ENCODE results near the gene PLEKHA7. TPM values are rescaled to one million over a fixed set of nuclear protein-coding genes. Genes with fewer than 3 reads are reported as not detected.

The PLEKHA7 gene
- total RNA-seq, 1 experiment from 2014 or later: 43.1 TPM

DNA sequence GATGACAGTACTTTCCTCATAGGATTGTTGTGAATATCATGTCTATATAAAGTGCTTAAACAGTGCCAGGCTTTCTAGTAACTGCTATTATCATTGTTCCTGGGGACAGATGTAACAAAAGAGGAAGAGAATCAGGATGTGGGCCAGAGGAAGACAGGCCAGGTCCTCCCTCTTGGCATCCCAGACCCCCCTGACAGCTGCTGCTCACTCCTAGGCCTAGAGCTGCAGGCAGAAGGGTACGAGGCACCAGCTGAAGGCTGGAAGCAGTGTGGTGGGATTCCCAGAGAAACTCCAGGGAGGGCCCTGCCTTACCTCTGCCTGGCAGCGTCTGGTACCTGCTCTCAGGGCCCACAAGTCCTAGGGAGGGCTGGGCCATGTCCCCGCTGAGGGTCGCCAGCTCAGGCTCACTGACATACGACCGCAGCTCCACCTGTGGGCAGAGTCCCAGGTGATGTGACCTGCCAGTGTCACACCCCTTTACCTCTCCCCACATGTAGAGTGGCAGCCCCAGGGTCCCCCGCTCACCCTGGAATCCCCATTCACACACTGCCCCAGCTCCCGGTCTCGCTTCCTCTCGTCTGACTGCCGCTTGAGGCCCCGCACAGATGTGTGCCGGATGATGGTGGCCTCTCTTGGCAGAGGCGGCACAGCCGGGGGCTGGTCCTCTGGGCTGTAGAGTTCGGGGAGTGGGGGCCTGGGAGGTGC lies 223.6 kb downstream of the PLEKHA7 start:
- no peak for DNase-seq (ENCODE audit: low read depth)

DNA sequence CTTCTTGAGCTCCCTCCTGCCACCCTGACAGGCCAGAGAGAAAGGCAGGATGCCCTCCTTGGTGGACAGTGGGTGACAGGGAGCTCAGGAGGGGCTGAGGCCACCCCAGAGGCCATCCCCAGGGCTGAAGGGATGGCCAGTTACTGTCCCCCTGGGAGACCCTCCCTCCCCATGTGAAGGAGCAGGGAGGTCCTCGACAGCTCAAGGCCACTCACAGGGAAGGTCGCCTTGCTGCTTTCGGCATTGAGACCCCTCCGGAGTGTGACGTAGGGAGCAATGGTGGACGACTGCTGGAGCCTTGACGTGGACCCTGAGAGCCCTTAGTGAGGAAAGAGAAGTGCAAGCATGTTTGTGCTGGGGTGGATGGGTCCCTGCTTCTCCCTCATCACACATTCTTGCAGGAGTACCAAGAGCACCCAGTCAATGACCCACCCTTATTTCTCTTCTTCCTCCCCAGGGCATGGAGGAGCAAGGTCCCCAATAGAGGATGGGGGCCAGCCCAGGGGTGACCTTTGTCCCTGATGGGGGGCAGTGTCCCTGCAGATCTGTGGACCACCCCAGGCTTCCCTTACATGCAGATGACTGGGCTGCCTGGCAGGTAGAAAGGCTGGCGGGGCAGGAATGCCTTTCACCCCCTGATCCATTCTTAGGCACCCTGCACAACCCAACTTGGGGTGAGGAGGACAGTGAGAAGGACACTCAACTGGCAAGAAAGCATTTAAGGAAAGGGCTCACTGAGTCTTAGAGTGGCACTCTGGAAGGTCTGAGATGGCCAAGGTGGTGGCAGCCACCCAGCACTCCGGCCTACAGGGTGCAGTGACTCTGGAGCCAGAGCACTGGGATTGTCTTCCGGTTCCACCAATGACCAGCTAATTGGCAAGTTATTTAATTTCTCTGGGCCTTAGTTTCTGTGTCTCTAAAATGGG lies 224.4 kb downstream of the PLEKHA7 start:
- no peak for DNase-seq (ENCODE audit: low read depth)

DNA sequence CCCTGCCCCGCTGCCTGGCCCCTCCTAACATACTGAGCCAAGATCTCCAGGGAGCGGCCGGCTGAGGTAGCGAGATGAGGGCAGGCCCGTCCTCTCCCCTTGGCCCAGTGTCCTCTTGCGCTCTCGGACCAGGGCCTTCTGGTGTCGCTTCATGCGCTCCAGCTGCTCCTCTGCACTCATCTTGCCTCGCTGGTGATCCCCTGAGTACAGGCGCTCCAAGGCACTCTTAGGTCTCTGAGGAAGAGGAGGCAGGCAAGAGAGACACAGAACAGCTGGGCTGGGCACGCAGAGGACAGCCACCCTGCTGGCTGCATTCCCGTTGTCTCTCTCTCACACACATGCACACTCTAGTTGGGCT lies 225.2 kb downstream of the PLEKHA7 start:
- DNase-seq (ENCODE audit: low read depth): no peak

DNA sequence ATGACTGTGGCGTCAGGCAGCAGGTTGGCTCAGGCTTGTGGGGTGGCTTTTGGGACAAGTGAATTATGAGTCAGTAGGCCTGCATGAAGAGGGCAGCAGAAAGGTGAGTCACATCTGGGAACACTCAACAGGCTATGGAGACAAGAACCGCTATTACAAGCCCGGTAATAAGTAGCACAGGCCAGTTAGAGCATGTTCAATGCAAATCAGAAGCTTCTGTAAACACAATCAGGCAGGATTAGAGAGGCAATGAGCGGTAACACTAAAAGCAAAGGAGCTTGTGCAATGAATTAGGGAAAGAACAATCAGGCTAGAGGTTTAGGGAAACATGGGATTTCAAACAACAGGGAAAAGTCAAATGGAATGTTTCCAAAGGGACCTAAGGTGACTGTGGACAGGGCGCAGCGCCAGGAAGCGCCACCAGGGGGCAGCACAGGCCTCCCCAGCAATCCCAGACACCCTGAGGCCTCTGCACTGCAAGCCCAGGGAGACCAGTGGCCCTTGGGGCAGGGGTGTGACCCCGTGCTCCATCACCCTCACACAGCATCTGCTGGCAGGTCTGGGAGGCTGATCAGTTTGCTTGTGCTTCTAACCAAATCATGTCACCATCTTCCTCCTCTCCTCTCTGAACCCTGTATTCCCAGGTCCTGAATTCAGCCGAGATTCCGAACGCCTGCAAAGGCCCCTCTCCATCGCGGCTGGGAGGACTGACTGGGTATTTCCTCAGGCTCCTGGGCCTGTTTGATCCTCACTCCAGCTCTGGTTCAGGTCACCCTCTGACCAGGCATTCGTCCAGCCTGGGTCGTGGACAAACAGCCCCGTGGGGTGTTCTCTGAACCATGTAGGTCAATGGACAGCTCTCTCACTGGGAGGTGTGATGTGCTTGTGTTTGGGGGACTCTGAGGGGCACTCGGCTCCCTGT lies 225.8 kb downstream of the PLEKHA7 start:
- peak; percentile 93 for DNase-seq (ENCODE audit: low read depth)

DNA sequence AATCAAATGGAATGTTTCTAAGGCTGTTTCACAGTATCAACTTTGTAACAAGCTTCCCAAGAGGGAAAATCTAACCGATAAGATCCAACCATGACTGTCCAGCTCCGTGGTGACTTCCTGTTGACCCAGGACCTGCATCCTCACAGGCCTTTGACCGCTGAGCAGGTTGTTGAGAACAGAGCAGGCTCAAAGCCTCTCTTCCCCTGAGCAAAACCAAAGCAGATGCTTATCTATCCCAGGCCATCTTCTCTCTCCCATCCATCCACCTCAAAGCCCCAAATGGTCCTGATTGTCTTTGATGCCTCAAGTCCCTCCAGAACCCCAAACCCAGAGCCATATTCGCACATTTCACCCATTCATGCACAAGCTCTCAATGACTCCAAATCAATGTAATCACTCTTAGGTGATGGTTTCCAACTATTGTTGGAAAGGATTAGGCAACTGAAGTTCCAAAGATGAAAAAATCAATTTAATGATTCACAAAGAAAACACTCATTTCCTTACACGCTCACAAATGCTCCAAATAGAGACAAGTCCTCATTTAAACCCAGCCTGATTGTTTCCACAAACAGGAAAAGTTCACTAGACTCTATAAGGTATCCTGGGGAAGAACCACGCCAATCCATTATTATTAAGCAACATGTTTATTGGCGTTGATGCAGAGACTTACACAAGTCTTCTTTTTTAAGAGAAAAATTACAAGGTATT lies 227.0 kb downstream of the PLEKHA7 start:
- DNase-seq (ENCODE audit: low read depth): peak; percentile 24

DNA sequence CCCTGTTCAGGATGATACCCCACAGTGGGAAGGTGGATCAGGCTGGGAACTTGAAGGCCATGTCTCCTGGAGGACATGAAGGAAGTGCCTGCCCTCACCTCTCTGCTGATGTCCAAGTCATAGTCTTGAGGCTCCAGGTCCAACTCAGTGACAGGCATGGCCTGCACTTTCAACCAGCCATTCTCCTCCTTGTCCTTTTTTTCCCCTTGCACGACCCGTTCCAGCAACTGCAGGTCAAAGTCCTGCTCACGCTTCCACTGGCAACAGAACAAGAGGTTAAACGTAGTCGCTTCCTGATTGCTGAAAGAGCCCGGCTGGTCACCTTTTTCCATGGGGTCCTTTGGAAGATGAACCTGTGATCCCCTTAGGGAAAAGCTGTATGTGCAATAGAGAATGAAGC lies 228.1 kb downstream of the PLEKHA7 start:
- DNase-seq (ENCODE audit: low read depth): no peak

DNA sequence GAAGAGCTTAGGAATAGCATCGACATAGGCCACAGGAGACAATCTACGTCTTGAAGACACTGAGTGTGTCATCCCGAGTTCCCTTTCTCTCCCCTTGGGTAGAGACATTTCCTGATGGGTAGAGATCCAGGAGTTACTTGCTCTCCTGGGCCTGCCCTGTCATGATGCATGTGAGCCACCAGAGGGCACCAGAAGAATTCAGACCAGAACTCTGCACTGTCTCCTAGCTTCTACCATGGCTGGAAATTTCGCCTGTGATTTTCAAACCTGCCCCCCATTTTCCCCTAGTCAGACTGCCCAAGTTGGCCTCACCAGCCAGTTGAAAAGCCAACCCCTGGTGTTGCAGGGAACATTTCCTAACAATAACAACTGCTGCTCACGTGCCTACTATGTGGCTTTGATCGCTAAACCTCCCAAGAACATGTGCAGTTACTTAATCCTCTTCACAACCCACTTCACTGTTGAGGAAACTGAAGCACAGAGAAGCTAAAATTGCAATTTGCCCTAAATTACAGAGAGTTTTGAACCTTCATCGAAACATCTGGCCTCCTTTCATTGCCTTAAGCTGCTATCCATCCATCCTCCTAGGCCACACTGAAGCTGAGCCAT lies 228.6 kb downstream of the PLEKHA7 start:
- DNase-seq (ENCODE audit: low read depth): peak; percentile 69

DNA sequence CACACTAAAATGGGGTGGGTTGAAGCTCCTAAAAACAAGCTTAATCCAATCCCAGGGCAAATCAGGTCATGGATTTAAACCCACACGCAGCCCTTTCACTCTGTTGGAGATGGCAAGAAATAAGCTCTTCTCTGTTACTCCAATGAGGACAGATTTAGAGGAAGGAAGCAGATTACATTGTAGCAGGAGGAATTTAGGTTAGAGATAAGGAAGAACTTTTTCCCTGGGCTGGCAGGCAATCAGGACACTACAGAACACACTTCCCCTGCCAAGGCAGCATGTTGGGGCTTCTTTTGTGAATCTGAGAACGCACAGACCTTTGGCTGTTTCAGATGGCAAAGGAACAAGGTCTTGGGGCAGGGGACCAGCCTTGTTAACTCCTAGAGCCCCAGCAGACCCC lies 229.5 kb downstream of the PLEKHA7 start:
- no peak for DNase-seq (ENCODE audit: low read depth)

DNA sequence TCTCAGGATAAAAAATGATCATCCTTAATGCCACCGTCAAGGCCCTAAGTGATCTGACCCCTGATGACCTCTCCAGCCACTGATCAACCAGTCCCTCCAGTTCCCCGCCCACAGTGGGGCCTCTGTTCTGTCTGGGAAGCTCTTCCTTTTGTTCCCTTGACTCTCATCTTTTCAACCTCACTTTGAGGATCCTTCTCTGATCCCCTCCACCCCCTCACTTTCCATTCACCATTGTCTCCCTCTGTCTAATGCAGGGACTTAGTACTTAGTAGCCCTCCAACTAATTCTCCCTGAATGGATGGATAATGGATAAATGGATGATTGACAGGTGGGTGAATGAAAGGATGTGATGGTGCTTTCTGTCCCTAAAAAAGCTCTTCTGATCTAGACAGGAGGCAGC lies 230.1 kb downstream of the PLEKHA7 start:
- no peak for DNase-seq (ENCODE audit: low read depth)

DNA sequence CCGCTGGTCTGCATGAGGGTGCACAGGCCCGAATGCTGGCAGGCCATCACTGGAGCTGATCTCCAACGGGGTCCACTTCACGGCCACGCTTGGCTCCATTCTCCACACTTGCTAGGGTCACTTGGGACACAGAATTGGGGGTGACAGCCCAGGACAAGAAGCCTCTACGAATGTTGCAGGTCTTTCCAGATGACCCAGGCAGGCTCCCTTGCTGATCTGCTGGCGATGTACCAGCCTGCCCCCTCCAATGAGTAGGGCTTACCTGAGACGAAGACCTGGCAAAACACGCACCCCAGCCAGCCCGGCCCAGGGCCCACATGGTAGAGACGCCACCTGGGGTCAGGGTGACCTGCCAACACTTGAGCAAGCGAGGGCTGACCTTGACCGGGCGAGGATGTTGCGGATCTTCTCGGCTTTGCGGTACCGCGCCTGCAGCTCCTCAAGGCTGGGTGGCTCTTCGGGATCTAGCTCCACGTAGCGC lies 230.9 kb downstream of the PLEKHA7 start:
- no peak for DNase-seq (ENCODE audit: low read depth)

DNA sequence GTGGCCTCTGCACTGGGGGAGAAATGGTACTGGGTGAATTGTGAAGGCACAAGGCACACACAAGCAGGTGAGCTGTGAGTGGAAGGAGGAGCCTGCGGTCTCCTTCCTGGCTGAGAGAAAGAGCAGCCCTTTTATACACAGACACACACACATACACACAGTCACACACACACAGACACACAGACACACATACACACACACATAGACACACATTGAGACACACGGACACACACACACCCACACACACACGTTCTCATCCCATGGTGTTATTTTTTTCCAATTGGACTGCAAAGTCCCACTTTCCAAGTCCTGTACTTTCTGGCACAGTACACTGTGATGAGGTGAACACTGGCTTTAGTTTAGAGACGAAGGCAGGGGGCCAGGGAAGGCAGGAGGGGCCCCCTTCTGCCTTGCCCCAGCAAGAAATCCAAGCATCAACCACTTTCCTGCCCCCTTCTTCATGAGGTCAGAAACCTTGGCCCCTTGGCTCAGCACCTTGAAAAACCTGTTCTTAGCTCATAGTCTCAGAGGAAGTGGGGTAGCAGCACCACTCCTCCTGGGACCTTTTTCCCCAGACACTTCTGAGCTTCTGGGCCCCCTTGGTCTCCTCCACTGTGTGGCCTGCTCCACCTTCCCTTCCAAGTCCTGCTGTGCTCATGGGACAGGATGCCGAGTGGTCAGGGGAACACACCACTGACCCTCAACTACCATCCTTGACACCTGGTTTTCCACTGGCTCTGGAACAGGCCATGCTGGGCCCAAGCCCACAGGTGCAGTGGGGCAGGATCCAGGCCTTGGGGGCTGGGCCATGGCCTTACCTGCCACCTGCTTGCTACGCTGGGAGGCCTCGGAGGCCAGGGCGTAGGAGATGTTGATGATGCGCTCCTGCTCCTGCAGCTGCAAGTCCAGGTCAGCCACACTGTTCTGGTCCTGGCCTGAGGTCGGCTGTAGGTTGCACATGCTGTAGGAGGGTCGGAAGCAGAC lies 232.0 kb downstream of the PLEKHA7 start:
- DNase-seq (ENCODE audit: low read depth): no peak

DNA sequence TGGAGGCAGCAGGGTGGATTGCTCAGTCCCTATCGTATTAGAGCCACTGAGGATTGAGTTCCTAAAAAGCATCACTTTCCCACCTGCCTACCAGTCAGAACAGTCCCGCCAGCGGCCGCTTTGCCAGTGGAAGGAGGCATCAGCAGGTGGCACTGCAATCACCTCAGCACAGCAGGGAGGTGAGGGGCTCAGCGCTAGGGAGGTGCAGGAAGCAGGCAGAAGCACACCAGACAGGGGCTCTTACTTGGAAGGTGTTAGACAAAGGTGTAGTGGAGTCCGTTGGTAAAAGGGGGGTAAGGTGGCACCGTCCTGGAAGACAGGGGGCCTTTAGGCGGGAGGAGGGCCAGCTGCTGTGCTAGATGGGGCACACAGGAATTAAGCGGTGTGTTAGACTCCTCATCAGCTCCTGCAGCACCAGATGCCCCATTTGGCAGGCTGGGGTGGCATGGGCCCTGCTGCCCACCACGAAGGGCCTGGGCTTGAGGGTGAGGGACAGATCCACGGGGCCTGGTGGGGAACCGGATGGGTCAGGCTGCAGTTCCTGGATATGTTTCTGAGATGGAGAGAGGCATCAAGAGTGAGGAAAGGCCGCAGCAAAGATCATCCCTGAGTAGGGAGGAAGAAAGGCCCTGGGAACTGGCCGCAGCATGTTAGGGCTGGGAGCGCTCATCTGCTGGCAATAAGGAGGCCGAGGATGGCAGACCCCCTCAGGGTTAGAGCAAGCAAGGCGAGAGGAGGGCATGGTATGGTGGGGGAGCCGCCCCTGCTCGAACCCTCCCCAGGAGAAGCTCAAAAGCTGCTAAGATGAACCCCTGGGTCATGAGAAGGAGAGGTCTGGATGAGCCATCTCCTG lies 233.3 kb downstream of the PLEKHA7 start:
- no peak for DNase-seq (ENCODE audit: low read depth)

DNA sequence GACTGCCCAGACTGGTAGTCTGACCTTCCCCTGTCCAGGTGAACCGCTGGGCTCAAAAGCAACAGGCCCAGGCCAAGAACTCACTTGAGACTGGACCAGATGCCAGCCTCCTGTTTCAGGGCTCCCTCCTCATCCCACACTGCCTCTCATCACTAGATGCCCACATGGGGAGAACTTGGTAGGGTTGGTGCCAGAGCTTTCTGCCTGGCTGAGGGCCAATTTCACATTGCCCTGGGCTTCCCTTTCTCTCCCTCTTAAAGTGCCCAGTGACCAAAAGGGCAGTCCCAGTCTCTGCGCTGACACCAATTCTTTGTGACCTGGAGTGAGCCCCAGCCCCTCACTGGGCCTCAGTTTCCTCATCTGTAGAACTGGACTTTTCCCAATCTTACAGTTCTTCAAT lies 234.1 kb downstream of the PLEKHA7 start:
- DNase-seq (ENCODE audit: low read depth): peak; percentile 17

DNA sequence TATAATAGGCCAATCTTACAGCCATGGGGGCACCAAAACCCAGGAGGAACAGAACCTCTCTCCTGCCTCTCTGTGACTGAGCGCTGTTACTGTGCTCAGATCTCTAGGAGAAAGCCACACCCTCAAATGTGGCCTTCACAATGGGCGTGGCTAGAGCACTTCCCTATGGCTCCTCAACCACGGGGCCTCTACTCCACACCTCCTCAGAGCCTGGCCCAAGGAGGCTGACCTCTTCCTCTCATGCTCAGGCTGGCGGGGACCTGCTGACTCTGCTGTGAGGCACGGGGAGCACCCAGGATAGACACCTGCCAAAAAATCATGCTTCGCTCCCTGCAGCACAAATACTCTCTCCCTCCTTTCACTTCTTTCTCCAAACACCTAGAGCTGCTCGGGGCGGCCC lies 234.8 kb downstream of the PLEKHA7 start:
- DNase-seq (ENCODE audit: low read depth): peak; percentile 22

DNA sequence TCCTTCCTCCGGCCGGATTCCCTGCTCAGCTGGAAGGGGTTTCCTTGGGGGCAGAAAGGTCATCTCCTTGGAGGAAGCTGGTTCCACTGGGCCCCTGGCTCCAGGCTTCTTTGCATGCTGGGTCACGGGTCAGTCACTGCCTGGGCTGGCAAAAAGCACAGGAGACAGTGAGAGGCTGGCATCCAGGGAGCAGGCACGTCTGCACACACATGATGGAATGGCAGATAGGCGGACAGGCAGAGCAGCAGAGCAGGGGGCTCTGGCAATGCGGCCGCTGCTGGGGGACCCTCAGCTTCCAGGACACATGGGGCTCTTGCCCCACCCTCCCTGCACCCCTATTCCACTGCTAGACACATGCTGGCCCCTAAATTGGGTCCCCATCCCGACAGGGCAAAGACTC lies 235.3 kb downstream of the PLEKHA7 start:
- no peak for DNase-seq (ENCODE audit: low read depth)

DNA sequence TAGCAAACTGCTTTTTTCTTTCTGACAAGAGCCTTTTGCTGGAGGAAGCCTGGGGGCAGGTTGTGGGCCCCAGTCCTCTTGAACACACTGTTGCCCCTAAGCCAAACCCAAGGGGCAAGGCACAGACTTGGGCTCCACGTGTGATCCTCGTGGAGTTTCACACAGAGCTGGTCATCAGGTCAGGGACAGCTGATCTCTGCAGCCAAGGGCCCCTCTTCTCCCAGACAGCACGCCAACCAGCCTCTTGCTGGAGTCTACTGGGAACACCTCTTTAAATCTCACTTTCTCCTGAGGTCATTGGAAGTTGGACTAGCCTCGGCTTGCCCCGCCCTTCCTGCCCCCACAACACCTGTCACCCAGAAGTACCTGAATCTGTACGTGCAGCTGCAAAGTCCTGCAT lies 235.9 kb downstream of the PLEKHA7 start:
- DNase-seq (ENCODE audit: low read depth): no peak

DNA sequence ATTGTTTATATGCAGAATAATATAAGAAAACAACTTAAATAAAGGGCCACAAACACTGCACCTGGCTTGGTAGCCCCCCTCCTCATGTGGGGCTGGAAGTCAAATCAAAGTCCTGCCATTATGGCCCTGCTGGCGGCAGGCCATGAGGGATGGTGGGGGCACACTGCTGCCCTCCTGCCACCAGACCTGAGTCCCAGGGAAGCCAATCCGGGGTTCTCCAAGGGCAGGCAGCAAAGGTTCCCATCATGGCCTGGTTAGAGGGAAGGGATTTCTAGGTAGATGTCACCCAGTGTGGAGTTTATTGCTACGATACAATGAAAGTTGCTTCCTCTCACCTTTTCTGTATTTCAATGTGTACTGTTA lies 236.6 kb downstream of the PLEKHA7 start:
- DNase-seq (ENCODE audit: low read depth): no peak

DNA sequence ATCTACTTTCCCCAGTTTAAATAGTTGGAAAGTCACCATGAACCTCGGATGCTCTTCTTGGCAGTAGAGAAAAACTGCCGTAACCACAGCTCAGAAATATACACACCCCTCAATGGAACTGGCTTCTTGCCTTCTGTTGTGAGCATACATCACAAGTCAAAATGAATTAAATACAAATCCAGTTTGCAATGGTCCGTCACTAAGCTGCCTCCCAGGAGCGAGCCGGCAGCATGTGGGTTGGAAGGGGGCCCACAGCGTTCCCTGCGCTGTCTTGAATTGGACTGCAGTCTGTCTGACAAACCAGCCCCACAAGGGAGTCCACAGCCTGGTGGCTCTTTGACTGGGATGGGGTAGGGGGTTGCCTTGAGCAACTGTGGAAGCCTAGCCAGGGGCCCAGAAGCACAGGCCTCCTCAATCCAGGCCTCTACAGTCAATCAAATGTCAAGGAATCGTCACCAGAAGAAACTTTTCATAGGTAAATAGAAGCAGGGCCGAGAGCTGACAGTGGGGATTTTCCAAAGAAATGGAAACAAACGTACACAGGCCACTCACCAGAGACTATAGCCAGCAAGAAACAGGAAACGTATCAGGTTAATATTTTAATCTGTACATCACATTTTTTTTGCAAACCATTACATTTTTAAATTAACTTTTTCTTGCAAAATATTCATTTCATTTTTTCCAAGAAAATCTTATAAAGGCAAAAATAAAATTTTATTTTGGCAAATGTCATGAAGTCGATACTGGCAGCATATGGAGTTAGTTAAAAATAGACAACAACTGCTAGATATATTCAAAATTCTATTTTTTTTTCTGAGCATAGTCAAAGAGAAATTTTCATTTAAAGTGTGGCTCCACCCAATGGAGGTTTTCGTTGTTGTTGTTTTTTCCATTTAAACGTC lies 237.3 kb downstream of the PLEKHA7 start:
- DNase-seq (ENCODE audit: low read depth): peak; percentile 18

Data from M059J (cell line).